ACHN (cell line): ENCODE measurements around the gene USE1.
"Not testable (repeated sequence)": the region's sequence is repeated elsewhere in the genome, so short reads cannot be mapped to it uniquely, and the experiment has no call there.

Experiments
- DNase-seq: peaks from one replicate; pipeline ENCODE4 v3.0.0-alpha.2; 2015
- in situ Hi-C: cut with HindIII; loops from 2 replicates; pipeline ENCODE4 v1.10.0; 2017; ENCODE audit warnings: low sequenced_read_pairs, low pct_ligation_motif_present, low pct_unique_long_range_greater_than_20kb

The USE1 gene, protein sequence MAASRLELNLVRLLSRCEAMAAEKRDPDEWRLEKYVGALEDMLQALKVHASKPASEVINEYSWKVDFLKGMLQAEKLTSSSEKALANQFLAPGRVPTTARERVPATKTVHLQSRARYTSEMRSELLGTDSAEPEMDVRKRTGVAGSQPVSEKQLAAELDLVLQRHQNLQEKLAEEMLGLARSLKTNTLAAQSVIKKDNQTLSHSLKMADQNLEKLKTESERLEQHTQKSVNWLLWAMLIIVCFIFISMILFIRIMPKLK

DNA sequence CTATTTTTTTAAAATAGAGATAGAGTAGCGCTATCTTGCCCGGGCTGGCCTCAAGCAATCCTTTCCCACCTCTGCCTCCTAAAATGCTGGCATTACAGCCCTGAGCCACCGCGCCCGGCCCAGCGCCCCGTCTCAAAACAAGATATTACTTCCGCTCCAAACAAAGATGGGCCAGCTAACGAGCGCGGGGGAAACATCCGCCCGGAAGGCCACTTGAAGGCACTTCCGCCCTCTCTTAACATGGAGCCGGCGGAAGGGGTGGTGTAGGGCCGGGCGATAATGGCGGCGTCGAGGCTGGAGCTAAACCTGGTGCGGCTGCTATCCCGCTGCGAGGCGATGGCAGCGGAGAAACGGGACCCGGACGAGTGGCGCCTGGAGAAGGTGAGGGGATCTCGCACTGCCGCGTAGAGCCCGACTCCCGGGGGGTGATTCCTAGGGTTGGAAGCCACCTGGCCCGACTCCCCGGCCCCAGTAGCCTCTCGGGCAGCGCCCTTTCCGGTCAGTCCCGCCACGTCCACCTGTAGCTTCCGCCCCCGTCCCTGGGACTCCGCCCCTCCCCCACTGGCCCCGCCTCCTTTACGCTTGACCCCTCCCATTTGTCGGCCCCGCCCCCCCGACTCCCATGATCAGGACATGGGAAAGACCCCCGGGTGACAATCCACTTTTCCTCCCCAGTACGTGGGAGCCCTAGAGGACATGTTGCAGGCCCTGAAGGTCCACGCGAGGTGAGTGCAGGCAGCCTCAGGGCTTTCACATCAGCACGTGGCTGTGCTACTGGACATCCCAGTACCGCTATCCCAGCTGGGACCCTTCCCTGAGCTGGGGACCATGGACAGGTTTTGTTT, at the start of gene USE1:
TSS of gene USE1 (plus strand) at position 231 of the 845 bp plus-strand sequence. CDS start at position 280, 49 bp downstream.
- peak; percentile 89 for DNase-seq
- in situ Hi-C loops: no loop called here

DNA sequence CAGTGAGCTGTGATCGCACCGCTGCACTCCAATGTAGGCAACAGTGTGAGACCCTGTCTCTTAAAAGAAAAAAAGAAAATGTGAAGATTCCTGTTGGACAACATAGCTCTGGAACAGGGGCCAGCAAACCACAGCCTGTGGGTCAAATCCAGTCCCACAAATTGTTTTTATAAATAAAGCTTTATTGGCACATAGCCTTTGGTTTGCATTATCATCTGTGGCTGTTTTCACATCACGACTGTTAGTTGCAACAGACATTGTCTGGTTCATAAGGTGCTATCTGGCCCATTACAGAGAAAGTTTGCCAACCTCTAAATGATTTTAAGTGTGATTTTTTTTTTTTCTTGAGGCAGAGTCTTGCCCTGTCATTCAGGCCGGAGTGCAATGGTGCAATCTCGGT, 49.4 kb upstream of the USE1 start:
- no peak for DNase-seq
- in situ Hi-C loops: no loop called here

DNA sequence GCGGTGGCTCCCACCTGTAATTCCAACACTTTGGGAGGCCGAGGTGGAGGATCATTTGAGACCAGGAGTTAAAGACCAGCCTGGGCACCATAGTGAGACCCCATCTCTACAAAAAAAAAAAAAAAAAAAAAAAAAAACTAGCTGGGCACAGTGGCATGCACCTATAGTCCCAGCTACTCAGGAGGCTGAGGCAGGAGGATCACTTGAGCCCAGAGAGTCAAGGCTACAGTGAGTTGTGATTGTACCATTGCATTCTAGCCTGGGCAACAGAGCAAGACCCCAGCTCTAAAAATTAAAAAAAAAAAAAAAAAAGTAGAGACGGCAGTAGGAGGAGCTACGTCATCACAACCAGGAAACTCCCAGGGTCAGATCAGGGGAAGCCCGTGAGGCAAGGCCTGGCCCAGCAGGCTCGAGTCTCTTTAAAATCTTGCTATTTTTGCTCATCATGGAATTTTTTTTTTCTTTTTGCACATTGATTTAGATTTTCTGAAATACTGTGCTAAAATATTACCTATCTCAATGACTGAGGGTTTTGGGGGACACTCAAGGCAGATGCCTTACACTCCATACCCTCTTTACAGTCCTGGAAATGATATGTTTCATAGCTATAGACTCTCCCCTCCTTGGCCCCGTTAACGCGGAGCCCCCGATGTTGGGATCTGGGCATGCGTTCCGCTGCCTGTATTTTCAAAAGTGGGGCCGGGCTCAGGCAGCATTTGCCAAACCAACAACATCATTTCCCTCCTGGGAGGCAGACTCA, 44.4 kb upstream of the USE1 start:
- in situ Hi-C loops: no loop called here
- no peak for DNase-seq

DNA sequence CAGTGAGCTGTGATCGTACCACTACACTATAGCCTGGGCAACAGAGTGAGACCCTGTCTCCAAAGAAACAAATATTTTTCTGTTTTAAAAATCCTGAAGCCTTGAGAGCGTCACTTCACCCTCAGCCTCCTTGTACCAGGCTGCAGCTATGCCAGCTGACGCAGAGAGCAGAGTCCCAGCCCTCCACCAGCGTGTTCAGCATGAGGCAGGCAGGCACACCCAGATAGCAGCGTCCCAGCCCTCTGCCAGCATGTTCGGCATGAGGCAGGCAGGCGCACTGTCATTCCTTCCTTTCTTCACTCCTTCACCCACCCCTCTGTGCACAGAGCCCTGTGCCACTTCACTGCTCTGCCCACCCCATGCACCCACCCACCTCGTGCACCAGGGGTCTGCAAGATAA, 43.3 kb upstream of the USE1 start:
- in situ Hi-C loops: no loop called here
- no peak for DNase-seq

DNA sequence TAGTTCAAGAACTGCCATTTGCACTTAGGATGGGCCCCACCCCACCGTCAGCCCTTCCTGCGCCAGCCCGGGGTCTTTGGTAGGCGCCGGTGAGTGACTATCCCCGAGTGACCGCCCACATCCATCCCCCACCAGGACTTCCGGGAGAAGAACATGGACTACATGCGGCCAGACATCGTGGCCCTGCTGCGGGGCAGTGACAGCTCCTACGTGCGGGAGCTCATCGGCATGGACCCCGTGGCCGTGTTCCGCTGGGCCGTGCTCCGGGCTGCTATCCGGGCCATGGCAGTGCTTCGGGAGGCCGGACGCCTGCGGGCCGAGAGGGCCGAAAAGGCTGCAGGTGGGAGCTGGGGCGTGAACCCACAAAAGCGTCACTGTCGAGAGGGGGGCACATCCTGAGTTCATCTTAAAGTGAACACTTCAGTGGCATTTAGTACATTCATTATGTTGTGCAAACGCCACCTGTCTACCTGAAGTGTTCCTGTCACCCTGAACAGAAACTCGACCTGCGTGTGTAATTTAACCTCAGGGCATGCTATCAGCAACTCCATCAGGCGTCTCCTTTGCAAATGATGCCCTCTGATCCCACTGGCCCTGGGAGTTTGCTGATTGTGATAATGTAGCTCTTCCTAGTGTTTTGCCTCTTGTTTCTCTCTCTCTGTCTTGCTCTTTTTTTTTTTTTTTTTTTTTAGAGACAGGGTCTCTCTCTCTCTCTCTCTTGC, 42.4 kb upstream of the USE1 start:
- no peak for DNase-seq
- in situ Hi-C loops: no loop called here

DNA sequence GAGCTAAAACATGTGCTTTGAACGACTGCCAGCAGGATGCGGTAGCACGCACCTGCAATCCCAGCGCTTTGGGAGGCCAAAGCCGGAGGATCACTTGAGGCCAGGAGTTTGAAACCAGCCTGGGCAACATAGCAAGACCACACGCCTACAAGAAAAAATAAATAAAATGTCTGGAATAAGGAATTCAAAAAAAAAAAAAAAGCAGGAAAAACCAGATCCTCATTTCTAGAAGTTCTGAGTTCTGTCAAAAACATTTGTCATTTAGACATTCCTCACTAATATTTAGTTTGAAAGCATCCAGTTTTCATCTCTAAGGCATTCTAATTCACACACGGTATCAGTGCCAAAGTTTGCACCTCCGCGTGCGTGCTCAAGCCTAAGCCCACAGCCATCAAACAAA, 36.9 kb upstream of the USE1 start:
- in situ Hi-C loops: no loop called here

DNA sequence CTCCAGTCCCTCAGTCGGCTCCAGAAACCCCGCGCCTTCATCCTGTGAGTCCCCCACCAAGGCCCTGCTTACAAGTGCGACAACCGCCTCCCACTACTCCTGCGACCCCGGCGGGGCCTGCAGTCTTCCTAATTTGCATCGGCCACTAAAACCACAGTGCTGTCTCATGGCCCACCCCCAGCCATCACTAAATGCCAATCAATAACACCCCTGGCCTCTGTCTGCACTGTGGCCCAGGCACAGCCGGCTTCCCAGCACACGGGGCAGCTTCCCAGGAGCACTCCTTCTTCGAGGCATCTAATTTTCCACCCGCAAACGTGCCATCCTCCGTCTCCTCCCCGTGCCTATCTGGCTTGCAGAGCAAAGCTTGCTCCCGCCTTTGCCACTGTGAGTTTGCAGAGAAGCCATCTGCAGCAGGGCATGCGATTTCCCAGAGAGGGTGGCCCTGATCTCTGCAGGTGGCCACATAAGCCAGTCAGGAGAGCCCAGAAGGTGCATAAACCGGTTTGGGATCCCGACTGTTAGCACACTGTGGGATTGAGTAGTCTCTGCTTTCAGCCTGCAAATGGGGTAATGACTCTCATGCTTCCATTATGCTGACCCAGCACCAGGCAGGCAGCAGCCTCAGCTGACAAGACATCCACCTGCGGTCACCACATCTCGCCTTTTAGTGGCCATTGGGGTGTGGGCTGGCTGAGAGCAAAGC, 34.0 kb upstream of the USE1 start:
- DNase-seq: no peak
- in situ Hi-C loops: no loop called here

More for the DNA sequence above, 36.9 kb upstream of the USE1 start:
- no peak for DNase-seq

DNA sequence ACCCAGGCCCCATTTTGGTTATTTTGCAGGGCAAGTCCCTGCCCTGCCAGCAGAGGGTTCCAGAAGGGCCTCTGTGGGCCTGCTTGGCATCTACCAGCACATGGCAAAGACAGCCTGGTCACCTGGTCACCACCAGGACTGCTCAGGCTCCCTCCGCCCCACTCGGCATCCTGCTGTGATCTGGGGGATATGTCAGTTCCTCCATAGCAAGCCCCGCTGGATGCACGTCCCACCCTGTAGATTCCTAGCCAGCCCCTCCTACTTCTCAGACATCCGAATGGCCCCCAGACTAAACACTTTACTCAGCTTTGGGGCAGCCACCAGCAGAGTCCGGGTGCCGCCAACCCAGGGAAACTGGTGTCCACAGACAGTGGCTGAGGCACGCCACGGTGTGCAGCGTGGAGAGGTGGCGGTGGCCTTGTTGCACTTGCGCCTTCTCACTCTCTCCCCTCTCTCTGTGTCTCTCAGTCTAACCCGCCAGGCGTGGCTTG, 31.8 kb upstream of the USE1 start:
- DNase-seq: no peak
- in situ Hi-C loops: no loop called here

DNA sequence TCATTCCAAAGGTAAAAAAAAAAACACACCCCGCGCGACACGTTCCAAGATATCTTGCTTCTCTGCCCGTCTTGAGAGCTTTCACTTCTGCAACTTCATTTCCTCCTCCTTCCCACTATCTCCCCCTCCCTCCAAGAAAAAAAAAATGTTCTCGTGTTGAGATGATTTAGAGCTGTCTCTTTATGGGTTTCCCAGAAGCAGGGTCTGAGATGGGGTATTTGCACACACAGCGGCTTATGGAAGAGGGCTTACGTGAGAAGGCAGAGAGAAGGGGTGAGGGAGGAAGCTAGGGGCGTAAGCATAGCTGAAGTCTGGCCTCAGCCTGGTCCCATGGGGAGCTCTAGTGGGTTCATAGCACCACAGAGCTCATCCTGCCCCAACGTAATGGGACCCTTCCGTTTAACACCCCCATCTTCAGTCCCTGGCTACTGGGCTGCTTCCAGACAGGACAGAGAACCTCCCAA, 31.3 kb upstream of the USE1 start:
- DNase-seq: no peak
- in situ Hi-C loops: no loop called here

DNA sequence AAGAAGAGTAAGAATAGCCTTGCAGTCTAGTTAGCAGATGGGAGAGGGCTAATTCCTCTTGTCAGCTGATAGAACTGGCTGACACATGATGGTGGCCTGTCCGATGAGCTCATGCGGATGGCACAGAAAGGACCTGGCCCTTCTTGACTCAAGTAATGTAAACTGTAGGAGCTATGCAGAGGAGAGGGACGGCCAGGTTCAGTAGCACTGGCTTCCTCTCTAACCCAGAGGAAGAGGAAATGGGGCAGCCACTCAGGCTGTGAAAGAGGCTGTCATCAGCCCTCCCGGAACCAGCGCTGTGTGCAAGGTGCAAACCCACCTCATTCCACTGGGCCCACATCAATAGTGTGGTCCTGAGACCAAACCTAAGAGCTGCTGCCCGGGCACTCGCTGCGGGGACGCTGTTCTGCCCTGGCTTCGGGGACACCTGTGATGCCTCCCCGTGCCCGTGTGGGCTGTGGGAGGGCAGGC, 30.8 kb upstream of the USE1 start:
- in situ Hi-C loops: no loop called here
- no peak for DNase-seq

DNA sequence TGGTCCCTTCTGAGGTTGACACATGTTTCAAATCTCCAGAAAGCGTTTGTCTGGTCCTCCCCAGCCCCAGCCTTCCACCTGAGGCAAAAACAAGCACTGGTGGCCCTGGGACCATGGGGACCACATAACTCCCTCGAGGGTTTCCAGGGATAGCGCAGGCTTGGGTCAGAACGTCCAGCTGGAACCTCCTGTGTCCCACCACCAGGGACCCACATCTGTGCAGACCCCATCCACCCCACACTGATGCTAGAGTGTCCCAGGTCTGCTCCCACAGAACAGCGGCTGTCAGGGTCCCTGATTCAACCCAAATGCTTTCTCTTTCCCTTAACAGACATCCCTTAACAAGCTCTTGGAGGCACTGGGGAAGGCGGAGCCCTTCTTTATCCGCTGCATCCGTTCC, 29.6 kb upstream of the USE1 start:
- no peak for DNase-seq
- in situ Hi-C loops: no loop called here

DNA sequence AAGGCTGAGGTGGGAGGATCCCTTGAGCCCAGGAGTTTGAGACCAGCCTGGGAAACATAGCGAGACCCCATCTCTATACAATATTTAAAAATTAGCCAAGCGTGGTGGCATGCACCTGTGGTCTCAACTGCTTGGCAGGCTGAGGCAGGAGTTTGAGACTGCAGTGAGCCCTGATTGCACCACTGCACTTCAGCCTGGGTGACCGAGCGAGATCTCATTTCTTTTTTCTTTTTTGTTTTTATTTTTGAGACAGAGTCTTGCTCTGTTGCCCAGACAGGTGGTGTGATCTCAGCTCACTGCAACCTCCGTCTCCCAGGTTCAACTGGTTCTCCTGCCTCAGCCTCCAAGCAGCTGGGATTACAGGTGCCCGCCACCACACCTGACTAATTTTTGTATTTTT, 23.4 kb upstream of the USE1 start:
- in situ Hi-C loops, DNase-seq: not testable (repeated sequence)

DNA sequence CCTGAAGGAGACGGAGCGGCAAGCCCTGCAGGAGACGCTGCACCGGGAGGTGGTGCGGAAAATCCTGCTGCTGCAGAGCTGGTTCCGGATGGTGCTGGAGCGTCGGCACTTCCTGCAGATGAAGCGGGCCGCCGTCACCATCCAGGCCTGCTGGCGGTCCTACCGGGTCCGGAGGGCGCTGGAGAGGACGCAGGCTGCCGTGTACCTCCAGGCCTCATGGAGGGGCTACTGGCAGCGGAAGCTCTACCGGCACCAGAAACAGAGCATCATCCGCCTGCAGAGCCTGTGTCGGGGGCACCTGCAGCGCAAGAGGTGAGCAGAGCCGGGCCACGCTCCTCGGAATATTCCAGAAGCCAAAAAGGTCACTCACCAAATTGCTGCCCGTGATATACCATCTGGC, 22.4 kb upstream of the USE1 start:
- in situ Hi-C loops: no loop called here
- DNase-seq: no peak

DNA sequence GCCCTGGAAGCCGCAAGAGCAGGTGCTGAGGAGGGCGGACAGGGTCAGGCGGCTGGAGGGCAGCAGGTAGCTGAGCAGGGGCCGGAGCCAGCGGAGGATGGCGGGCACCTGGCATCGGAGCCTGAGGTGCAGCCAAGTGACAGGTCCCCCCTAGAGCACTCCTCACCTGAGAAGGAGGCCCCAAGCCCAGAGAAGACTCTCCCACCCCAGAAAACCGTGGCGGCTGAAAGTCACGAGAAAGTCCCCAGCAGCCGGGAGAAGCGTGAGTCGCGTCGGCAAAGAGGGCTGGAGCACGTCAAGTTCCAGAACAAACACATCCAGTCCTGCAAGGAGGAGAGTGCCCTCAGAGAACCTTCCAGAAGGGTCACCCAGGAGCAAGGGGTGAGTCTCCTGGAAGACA, 20.5 kb upstream of the USE1 start:
- in situ Hi-C loops: no loop called here
- no peak for DNase-seq

DNA sequence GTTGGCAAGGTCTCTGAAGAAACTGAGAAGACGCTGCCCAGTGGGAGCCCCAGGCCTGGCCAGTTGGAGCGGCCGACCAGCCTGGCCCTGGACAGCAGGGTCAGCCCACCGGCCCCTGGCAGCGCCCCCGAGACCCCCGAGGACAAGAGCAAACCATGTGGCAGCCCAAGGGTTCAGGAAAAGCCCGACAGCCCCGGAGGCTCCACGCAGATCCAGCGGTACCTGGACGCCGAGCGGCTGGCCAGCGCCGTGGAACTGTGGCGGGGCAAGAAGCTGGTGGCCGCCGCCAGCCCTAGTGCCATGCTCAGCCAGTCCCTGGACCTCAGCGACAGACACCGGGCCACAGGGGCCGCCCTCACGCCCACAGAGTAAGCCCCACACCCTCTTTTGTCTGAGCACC, 20.1 kb upstream of the USE1 start:
- DNase-seq: no peak
- in situ Hi-C loops: no loop called here

DNA sequence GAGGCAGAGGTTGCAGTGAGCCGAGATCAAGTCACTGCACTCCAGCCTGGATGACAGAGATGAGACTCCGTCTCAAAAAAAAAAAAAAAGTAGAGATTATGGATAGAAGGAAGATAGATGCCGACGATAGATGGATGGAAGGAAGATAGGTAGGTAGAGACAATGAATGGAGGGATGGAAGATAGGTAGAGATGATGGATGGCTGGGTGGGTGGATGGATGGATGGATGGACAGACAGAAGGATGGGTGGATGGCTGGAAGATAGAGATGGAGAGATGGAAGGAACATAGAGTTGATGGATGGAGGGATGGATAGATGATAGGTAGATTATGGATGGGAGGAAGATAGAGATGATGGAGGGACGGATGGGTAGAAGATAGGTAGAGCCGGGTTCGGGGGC, 18.5 kb upstream of the USE1 start:
- in situ Hi-C loops: no loop called here

DNA sequence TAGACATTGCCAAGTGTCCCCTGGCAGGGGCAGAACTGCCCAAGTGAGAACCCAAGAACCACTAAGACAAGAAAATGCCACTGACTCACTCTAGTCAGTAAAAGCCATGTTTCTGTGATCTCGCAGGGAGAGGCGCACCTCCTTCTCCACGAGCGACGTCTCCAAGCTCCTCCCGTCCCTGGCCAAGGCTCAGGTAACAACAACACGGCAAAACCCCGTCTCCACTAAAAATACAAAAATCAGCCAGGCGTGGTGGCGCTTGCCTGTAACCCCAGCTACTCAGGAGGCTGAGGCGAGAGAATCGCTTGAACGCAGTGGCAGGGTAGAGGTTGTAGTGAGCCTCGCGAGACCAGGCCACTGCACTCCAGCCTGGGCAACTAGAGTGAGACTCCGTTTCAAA, 17.5 kb upstream of the USE1 start:
- DNase-seq: no peak
- in situ Hi-C loops: no loop called here

More for the DNA sequence above, 18.5 kb upstream of the USE1 start:
- DNase-seq: no peak
